ENCODE results near the gene UBXN7.
"Not testable (repeated sequence)": the region's sequence is repeated elsewhere in the genome, so short reads cannot be mapped to it uniquely, and the experiment has no call there.

The UBXN7 gene, protein sequence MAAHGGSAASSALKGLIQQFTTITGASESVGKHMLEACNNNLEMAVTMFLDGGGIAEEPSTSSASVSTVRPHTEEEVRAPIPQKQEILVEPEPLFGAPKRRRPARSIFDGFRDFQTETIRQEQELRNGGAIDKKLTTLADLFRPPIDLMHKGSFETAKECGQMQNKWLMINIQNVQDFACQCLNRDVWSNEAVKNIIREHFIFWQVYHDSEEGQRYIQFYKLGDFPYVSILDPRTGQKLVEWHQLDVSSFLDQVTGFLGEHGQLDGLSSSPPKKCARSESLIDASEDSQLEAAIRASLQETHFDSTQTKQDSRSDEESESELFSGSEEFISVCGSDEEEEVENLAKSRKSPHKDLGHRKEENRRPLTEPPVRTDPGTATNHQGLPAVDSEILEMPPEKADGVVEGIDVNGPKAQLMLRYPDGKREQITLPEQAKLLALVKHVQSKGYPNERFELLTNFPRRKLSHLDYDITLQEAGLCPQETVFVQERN

DNA sequence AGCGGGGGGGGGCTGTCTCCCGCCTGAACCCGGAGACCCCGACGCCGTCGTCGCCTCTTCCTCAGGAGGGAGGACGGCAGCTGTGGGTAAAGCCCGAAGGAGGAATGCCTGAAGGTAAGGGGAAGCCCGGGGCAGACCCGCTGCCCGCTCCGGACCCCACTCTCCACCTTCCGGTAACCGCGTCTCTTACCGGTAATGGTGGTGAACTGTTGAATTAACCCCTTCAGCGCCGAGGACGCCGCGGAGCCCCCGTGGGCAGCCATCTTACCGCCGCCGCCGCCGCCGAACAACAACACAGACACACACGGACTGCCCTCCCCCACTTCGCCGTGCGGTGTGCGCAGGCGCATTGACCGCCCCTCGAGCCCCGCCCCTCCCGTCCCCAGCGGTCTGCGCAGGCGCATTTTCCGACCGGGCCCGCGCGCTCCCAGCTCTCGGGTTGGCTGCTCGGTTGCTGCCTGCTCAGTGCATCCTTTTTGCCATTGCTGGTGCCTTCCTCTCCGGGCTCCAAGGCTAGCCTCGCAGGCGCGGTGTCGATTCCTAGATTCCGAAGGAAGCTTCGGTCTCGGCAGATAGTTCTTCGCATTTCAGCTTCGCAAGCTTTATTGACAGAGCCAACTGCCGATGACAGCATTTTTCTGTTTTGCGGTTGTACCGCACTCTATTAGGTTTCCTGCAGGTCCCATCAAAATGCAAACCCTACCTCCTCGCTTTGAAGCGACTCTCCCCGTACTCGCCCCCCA lies at the start of gene UBXN7:
UBXN7 (minus strand) TSS at position 291 of the 743 bp plus-strand sequence; CDS start at position 263, 28 bp downstream.
- DNase-seq (ENCODE audit: low read depth in 2 of 2), result peak; percentile 89 to 93

DNA sequence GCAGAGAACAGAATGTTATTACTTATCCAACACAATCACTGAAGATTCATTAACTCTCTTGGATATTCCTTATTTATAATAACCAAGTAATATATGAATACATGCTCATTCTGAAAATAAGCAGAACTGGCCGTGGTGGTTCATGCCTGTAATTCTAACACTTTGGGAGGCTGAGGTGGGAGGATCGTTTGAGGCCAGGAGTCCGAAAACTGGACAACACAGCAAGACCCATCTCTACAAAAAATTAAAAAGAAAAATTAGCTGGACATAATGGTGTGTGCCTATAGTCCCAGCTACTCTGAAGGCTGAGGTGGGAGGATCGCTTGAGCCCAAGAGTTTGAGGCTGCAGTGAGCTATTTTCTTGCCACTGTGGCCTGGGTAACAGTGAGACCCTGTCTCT lies 45.5 kb upstream of the UBXN7 start:
- DNase-seq (ENCODE audit: low read depth in 2 of 2), result no peak

DNA sequence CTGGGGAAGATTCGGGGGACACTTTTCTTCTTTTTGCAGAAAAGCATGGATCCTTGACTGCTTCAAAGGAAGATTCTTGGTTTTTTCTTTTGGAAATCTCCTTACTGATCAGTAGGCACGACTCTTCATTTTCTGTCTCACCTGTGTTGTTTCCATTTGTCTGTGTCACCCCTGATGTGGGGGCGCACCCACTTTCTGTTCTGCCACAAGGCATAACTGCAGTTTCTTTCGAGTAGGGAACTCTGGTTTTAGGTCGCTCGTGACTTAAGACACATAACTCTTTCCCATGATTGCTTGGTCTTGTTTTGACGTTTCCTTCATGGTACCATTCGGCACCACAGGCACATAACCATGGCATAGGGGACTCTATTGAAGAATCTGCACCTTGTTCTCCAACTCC lies 40.1 kb upstream of the UBXN7 start:
- no peak for DNase-seq (ENCODE audit: low read depth in 2 of 2)

DNA sequence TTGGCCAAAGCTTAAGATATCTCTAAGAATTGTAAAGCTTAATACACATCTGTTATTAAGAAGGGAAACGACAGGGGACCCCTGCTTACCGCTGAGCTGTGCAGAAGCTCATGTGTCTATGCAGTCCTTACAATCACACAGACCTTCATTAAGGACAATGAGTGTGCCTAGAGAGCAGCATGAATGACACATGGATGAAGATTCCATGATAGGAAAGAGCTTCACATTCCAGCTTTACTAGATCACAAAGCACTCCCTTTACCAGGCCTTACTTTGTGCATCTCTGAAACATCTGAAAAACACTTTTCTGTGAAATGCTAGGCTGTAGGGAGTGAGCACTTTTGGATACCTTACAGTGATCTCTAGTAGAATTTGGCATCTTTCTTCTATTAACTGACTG lies 39.3 kb upstream of the UBXN7 start:
- no peak for DNase-seq (ENCODE audit: low read depth in 2 of 2)

DNA sequence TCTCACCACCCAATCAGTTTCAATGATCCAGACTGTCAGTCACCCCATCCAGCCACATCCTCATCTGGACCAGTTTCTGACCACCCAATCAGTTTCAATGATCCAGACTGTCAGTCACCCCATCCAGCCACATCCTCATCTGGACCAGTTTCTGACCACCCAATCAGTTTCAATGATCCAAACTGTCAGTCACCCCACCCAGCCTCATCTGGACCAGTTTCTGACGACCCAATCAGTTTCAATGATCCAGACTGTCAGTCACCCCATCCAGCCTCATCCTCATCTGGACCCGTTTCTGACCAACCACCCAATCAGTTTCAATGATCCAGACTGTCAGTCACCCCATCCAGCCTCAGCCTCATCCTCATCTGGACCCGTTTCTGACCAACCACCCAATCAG lies 38.0 kb upstream of the UBXN7 start:
- not testable (repeated sequence) for DNase-seq (ENCODE audit: low read depth in 2 of 2)

DNA sequence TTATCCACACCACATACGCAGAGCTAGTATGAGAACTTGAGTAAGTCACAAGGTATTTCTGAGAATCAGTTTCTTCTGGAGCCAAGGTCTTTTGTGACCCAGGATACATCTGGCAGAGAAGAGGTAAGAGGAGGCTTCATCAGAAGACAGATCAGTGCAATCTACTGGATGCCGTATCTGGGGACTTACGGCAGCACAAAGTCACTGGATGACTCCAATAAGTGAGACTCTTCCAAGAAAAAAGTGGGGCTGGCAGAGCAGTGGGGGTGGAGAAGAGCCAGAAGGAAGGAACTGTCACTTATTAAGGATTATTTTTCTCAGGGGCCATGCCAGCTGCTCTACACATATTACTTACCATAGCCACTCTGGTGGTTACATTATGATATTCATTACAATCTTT lies 31.6 kb upstream of the UBXN7 start:
- no peak for DNase-seq (ENCODE audit: low read depth in 2 of 2)

DNA sequence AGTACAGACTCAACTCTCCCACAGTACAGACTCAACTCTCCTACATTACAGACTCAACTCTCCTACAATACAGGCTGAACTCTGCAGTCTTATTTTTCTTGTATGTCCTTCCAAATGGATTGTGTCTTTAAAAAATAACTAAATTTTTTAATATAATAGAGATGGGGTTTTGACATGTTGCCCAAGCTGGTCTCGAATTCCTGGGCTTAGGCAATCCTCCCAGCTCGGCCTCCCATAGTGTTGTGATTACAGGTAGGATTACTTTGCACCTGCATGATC lies 31.2 kb upstream of the UBXN7 start:
- no peak for DNase-seq (ENCODE audit: low read depth in 2 of 2)

DNA sequence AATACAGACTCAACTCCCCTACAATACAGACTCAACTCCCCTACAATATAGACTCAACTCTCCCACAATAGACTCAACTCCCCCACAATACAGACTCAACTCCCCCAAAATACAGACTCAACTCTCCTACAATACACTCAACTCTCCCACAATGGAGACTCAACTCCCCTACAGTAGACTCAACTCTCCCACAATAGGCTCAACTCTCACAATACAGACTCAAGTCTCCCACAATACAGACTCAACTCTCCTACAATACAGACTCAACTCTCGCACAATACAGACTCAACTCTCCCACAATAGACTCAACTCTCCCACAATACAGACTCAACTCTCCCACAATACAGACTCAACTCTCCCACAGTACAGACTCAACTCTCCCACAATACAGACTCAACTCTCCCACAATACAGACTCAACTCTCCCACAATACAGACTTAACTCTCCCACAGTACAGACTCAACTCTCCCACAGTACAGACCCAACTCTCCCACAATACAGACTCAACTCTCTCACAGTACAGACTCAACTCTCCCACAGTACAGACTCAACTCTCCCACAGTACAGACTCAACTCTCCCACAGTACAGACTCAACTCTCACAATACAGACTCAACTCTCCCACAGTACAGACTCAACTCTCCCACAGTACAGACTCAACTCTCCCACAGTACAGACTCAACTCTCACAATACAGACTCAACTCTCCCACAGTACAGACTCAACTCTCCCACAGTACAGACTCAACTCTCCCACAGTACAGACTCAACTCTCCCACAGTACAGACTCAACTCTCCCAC lies 30.7 kb upstream of the UBXN7 start:
- DNase-seq (ENCODE audit: low read depth in 2 of 2), result not testable (repeated sequence)

DNA sequence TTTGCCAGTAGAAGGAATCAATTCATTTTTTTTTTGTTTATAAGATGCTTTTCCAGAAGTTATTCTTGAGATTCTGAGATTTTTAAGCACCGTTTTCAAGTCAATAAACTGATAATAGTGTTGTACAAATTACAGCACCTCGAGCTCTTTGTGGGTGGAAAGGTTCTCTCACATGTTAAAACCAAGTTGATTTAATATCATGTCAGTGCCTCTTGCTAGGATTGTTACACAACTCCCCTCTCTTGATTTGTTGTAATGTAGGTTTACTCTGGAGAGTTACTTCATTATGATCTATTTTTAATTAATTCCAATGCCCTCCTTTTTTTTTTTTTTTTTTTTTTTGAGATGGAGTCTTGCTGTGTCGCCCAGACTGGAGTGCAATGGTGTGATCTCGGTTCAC lies 25.8 kb upstream of the UBXN7 start:
- DNase-seq (ENCODE audit: low read depth in 2 of 2), result no peak

DNA sequence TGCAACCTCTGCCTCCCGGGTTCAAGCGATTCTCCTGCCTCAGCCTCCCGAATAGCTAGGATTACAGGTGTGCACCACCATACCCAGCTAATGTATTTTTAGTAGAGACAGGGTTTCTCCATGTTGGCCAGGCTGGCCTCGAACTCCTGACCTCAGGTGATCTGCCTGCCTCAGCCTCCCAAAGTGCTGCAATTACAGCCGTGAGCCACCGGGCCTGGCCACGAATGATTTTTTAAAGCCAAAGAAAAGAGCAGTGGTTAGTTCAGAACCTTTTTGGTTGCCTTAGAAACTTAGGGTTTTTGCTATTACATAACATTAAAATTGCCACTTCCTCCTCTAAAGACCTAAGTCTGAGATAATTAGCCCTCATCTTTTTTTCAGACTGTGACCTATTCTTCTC lies 25.2 kb upstream of the UBXN7 start:
- DNase-seq (ENCODE audit: low read depth in 2 of 2), result not testable (repeated sequence)

DNA sequence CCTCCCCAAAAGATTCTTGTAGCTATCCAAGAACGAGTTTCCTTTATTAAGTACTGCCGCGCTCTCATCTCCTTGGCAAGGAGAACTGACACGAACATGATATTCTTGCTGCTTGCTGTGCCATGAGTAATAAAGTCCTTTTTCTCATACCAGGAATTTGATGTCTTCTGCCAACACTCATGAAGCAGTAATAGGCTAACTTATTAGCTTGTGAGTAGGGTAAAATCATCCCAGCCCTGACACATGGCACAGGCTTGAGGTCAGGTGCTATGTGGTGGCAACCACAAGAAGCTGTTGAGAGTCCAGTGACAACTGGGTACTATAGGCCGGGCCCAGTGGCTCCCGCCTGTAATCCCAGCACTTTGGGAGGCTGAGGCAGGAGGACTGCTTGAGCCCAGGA lies 22.7 kb upstream of the UBXN7 start:
- no peak for DNase-seq (ENCODE audit: low read depth in 2 of 2)

DNA sequence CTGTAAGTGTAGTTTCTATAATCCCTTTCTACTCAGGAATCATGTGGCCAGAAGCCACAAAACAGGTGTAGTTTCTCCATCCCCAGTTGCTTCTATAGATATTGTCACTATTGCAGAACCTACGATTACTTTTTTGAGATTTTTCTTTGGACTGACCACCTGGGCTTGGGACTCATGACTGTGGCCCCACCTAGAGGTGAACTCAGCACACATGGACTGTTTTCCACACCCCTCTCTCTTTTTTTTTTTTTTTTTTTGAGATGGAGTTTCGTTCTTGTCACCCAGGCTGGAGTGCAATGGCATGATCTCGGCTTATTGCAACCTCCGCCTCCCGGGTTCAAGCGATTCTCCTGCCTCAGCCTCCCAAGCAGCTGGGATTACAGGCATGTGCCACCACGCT lies 13.2 kb upstream of the UBXN7 start:
- DNase-seq (ENCODE audit: low read depth in 2 of 2), result not testable (repeated sequence)

DNA sequence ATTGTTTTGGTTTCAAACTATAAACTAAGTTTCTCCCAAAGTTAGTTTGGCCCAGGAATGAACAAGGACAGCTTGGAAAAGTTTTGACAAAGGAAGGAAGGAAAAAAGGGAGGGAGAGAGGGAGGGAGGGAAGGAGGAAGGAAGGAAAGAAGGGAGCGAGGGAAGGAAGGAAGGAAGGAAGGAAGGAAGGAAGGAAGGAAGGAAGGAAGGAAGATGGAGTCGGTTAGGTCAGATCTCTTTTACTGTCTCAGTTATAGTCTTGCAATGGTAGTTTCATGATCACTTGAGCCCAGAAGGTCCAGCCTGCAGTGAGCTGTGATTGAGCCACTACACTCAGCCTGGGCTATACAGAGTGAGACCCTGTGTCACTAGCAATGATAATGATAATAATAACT lies 12.3 kb upstream of the UBXN7 start:
- DNase-seq (ENCODE audit: low read depth in 2 of 2), result no peak

DNA sequence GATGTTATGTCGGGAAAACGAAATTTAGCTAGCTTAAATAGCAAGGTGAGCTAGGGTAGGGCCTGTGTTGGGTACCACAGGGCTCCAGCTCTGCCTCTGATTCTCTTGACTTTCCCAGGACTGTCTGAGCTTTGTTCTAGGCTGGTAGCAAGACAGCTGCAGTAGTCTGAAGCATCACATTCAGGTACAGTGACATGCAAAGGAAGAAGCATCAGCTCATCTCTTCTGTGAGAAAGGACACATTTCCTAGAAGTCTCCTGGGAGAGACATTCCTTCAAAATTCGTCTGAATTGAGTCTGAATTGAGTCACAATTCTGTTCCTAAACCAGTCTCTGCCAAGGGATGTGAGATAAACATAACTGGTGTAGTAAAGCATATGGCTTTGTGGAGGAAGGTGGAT lies 8.5 kb upstream of the UBXN7 start:
- no peak for DNase-seq (ENCODE audit: low read depth in 2 of 2)

DNA sequence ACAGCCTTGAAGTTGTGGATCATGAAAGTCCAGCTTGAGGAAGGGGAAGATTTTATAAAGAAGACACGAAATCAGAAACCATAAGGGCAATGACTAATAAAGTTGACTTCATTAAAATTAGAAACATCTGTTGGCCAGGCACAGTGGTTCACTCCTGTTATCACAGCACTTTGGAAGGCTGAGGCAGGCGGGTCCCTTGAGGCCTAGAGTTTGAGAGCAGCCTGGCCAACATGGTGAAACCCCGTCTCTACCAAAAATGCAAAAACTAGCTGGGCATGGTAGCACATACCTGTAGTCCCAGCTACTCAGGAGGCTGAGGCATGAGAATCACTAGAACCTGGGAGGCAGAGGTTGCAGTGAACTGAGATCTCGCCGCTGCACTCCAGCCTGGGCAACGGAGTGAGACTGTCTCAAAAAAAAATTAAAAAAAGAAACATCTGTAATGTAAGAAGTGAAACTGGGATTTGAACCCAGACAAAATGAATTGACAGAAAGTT lies 7.9 kb upstream of the UBXN7 start:
- DNase-seq (ENCODE audit: low read depth in 2 of 2), result no peak

DNA sequence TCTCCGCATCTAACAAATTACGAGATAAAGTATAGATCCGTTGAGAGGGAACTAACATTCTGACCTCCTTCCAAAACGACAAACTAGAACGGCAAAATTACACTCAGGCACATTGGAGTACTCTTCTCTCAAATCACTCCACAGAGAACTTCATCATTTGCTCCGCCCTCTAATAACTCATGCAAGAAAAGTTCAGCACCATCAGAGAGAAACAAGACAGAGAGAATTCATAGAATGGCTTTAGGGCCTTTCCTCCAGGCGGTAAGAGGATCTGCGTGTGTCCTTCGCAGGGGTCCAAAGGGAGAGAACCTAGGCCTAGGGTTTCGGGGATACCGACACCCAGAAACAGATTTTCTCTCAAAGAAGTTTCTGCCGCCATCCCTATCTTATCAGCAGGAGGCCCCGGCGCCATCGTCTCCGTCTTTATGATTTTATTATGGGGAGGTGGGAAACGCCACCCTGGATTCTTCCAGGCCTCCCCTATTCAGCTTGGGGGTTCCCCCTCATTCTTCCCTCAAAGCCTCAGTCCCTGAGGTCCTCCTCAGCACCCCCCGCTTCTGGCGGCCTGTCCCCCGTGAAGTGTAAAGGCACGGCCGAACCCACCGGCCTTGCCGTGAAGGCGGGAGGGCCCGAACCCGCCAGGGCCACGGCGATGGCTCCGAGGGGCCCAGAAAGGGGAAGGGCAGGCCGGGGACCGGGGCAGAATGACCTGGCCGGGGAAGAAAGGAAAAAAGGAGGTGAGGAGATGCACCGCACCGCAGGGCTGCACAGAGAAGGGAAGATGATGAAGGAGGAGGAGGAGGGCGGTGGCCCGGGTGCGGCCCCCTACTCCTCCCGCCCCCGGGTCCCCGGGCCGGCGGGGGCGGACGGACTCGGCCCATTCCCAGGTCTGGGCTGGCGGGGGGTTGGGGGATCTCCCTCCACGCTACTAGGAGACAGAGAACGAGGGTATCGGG lies 768 bp downstream of the UBXN7 start:
- no peak for DNase-seq (ENCODE audit: low read depth in 2 of 2)

DNA sequence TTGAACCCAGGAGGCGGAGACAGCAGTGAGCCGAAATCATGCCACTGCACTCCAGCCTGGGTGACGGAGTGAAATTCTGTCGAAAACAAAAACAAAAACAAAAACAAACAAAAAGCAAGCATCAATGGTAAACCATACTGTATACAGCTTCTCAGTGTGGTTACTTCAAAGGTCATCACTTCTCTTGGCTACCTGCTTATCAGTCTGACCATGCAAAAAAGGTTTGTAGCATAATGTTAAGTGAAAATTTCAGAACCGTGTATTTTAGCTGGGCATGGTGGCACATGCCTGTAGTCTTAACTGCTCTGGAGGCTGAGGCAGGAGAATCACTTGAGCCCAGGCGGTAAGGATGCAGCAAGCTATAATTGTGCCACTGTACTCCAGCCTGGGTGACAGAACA lies 4.2 kb downstream of the UBXN7 start:
- no peak for DNase-seq (ENCODE audit: low read depth in 2 of 2)

DNA sequence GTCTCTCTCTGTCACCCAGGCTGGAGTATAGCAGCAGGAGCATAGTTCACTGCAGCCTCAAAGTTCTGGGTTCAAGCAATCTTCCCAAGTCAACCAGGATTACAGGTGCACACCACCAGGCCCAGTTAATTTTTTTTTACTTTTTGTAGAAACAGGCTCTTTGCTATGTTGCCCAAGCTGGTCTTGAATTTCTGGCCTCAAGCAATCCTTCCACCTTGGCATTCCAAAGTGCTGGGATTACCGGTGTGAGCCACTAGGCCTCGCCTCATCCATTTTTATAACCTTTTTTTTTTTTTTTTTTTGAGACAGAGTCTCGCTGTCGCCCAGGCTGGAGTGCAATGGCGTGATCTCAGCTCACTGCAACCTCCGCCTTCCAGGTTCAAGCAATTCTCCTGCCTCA lies 7.8 kb downstream of the UBXN7 start:
- not testable (repeated sequence) for DNase-seq (ENCODE audit: low read depth in 2 of 2)

DNA sequence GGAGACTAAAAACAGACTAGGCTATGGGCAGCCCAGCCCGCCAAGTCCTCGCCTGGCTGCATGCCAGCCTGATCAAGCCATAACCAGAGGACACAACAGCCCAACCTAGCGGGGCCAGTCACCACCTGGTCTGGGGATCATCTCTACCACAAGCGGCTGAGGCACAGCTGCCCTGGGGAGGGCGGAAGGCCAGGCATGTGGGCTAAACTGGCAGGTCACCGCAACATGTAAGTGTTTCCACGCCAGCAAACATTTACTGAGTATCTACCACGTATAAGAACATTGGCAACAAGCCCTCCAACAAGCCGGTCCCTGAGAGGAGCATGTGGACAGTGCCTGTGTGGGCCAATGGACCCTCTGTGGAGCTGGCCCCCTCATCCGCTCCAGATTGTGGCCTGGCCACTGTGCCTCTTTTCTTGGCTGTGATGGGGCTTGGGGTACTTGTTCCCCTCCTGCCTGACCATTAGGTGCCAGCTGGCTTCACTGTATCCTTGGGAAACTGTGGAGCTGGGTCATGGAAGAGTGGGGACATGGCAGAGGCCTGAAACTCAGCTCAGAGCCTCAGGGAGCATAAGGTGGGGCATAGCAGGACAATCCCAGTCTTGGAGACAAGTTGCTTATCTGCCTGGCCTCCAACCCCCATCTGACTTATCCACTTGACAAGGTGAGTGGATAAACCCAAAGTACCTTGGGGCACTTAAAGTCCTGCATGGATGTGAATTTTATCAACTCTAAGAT lies 9.0 kb downstream of the UBXN7 start:
- no peak for DNase-seq (ENCODE audit: low read depth in 2 of 2)

DNA sequence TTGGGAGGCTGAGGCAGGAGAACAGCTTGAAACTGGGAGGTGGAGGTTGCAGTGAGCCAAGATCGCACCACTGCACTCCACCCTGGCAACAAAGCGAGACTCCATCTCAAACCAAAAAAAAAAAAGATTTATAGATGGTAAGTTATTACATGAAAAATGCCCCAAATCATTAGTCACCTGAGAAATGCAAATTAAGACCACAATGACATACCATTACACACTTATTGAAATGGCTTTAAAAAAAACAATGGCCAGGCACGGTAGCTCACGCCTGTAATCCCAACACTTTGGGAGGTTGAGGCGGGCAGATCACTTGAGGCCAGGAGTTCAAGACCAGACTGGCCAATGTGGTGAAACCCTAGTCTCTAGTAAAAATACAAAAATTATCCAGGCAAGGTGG lies 10.6 kb downstream of the UBXN7 start:
- not testable (repeated sequence) for DNase-seq (ENCODE audit: low read depth in 2 of 2)

Measured in activated CD8-positive, alpha-beta memory T cell treated with anti-CD3 and anti-CD28 coated beads for 4 hours (primary cell).